Measurements from ENCODE around the gene MKNK1.

The MKNK1 gene

GRCh38 chr1:46520063-46520911 lies 83.8 kb downstream of the MKNK1 start:
- no peak for DNase-seq

DNA sequence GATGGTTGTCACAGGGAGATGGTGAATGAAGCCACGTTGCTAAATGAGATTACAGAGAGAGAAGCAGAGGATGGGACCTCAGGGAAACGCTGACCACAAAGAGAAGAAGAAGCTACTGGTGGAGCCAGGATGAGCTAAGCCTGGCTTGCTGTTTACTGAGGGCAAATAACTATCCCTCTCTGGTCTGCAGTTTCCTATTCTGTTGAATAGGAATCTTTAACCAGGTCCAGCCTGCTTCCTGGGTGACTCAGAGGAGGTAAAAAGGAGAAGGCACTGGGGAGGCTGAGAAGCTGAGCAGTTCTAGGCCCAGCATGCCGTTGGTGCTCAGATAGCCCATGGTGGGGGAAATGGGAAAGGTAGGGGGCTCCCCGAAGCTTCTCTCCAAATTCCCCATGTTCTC lies 84.9 kb downstream of the MKNK1 start:
- DNase-seq, result no peak

DNA sequence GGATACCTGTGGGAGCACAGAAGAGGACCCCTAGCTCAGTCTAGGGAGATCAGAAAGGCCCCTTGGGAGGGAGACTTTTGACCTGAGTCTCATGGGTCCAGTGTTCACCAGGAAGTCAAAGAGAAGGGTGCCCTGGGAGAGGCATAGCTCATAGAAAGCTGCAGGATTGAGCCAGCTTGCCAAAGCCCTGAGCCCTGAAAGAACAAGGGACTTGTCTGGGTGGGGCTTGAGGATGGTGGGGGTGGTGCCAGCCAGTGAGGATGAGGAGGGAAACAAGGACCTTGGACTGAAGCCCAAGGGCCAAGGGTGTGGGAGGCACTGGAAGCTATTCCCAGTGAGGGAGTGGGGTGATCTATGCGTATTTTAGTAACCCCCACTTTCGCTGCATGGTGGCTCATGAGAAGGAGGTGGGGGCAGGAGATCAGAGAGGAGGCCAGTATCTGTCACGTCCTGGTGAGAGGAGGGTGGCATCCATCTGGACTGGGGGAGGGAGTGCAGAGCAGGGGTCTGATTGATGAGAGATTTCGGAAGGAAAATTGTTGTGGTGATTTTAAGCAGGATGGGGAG lies 86.1 kb downstream of the MKNK1 start:
- no peak for DNase-seq

GRCh38 chr1:46517010-46517600 lies 87.0 kb downstream of the MKNK1 start:
- DNase-seq, result no peak

- no peak for DNase-seq
Measured at GRCh38 chr1:46516200-46516950, 87.7 kb downstream of the MKNK1 start.

DNA sequence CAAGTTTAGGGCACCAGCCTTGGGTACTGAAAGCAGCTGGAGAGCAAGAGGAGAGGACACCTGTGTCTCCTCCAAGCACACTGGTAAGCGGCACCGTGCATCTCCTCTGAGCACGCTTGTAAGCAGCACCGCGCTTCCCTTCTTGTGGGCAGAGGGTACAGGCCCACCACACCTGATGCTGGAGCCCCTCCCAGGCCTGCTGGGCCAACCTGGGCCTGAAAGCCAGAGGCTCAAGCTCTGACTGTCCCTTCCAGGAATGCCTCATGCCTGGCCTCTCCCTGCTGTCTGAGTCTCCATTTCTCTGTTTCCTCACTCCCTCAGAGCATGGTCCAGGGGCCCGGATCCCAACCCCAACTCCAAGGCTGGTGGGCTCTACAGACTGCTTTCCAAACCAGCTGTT lies 88.5 kb downstream of the MKNK1 start:
- no peak for DNase-seq

- DNase-seq, result no peak
Measured at GRCh38 chr1:46513536-46513935, 90.5 kb downstream of the MKNK1 start.

GRCh38 chr1:46512792-46513190 lies 91.3 kb downstream of the MKNK1 start:
- DNase-seq, result no peak

- DNase-seq, result no peak
Measured at GRCh38 chr1:46512135-46512791, 91.8 kb downstream of the MKNK1 start.

- no peak for DNase-seq
Measured at GRCh38 chr1:46510998-46511365, 93.1 kb downstream of the MKNK1 start.

DNA sequence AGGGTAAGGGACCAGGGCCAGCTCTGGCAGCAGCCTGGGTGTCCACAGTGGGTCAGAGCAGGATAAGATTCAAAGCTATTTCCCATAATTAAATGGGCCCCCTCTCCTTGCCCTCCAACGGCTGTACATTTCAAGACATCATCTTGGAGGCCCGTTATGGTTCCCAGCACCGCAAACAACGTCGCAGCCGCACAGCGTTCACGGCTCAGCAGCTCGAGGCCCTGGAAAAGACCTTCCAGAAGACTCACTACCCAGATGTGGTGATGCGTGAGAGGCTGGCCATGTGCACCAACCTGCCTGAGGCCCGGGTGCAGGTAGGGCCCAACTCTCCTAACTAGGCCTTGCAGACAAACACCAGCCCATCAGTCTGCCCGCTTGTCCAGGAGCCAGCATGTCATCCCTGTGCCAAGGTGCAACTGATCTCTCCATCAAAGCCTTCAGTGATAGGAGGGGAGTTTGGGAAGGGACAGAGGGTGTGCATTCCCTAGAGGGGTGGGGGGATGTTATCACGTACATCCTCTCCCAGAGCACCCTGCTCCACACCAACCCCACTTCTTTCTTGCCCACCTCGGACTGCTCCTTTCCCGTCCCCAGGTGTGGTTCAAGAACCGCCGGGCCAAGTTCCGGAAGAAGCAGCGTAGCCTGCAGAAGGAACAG lies 93.6 kb downstream of the MKNK1 start:
- no peak for DNase-seq

DNA sequence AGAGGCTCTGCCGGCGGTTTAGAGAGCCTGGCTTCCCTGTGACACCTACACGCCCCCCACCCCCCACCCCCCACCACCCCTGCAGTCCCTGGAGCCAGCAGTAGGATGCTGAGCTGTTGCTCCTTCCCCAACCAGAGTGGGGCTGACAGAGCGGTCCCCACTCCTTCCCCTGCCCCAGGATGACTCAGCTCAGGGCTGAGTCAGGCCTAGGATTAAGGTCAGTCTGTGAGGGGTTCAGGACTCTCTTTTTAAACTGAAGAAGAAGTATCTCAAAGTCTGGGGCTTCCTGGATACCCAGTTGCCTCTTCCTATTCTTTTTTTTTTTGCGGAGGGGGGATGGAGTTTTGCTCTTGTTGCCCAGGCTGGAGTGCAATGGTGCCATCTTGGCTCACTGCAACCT lies 95.3 kb downstream of the MKNK1 start:
- DNase-seq, result no peak
